ENCODE data around the gene RSKR. TPM values are rescaled to one million over a fixed set of nuclear protein-coding genes. Genes with fewer than 3 reads are reported as not detected.

The RSKR gene
- polyA plus RNA-seq, 2 of the 4 experiments (the other 2 are of a cell fraction), result 5.8 to 18.7 TPM

GRCh38 chr17:28598799-28599310 lies 15.1 kb downstream of the RSKR start, which contains the start of gene SPAG5 (continued):
- TF ChIP-seq ZFP36 (IDR thresholded peaks at IDR 0.05; ENCODE audit: borderline replicate concordance, partially characterized antibody) (no peak), RNF2 (IDR thresholded peaks at IDR 0.05; ENCODE audit: borderline replicate concordance, low read depth) (no peak), MAFK (IDR thresholded peaks at IDR 0.05; ENCODE audit: partially characterized antibody) (peak; percentile 50), POLR2A (IDR thresholded peaks at IDR 0.05; ENCODE audit: low read length) (peak; percentile 83), BHLHE40 (IDR thresholded peaks at IDR 0.05; ENCODE audit: low read depth, low read length) (no peak), TP53 (CRISPR knock-in tag; IDR thresholded peaks at IDR 0.05) (no peak), RARB (CRISPR knock-in tag; IDR thresholded peaks at IDR 0.05) (no peak), TFCP2L1 (CRISPR knock-in tag; IDR thresholded peaks at IDR 0.05) (no peak), BCL3 (IDR thresholded peaks at IDR 0.05) (peak; percentile 39; the same call in 1 of the 3 replicates), HMGXB4 (CRISPR knock-in tag; IDR thresholded peaks at IDR 0.05; ENCODE audit: borderline replicate concordance) (no peak), CHD4 (IDR thresholded peaks at IDR 0.05; ENCODE audit: borderline replicate concordance) (no peak), CBX2 (IDR thresholded peaks at IDR 0.05; ENCODE audit: borderline replicate concordance, low read depth) (no peak), FOSB (CRISPR knock-in tag; IDR thresholded peaks at IDR 0.05) (no peak), RAD21 (conservative IDR thresholded peaks at IDR 0.05 in 1 of 2, IDR thresholded peaks at IDR 0.05 in 1 of 2) (no peak), KDM5A (IDR thresholded peaks at IDR 0.05) (peak; percentile 90), EHF (CRISPR knock-in tag; IDR thresholded peaks at IDR 0.05) (no peak), HOXA7 (CRISPR knock-in tag; IDR thresholded peaks at IDR 0.05) (no peak), HOXB13 (CRISPR knock-in tag; IDR thresholded peaks at IDR 0.05; ENCODE audit: low read depth) (no peak), CBX8 (IDR thresholded peaks at IDR 0.05) (no peak), HOXB5 (CRISPR knock-in tag; IDR thresholded peaks at IDR 0.05) (no peak)
- TF ChIP-seq, protein P1, sequence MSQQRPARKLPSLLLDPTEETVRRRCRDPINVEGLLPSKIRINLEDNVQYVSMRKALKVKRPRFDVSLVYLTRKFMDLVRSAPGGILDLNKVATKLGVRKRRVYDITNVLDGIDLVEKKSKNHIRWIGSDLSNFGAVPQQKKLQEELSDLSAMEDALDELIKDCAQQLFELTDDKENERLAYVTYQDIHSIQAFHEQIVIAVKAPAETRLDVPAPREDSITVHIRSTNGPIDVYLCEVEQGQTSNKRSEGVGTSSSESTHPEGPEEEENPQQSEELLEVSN (IDR thresholded peaks at IDR 0.05; ENCODE audit: borderline replicate concordance, low read depth), result no peak; the same call in 1 of the 2 replicates
- TF ChIP-seq, protein P2, sequence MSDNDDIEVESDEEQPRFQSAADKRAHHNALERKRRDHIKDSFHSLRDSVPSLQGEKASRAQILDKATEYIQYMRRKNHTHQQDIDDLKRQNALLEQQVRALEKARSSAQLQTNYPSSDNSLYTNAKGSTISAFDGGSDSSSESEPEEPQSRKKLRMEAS (IDR thresholded peaks at IDR 0.05), result peak; percentile 38; the same call in 1 of the 2 replicates
- TF ChIP-seq, protein P3, sequence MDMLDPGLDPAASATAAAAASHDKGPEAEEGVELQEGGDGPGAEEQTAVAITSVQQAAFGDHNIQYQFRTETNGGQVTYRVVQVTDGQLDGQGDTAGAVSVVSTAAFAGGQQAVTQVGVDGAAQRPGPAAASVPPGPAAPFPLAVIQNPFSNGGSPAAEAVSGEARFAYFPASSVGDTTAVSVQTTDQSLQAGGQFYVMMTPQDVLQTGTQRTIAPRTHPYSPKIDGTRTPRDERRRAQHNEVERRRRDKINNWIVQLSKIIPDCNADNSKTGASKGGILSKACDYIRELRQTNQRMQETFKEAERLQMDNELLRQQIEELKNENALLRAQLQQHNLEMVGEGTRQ (IDR thresholded peaks at IDR 0.05), result no peak
- TF ChIP-seq, protein P4, sequence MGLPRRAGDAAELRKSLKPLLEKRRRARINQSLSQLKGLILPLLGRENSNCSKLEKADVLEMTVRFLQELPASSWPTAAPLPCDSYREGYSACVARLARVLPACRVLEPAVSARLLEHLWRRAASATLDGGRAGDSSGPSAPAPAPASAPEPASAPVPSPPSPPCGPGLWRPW (IDR thresholded peaks at IDR 0.05), result no peak

DNA sequence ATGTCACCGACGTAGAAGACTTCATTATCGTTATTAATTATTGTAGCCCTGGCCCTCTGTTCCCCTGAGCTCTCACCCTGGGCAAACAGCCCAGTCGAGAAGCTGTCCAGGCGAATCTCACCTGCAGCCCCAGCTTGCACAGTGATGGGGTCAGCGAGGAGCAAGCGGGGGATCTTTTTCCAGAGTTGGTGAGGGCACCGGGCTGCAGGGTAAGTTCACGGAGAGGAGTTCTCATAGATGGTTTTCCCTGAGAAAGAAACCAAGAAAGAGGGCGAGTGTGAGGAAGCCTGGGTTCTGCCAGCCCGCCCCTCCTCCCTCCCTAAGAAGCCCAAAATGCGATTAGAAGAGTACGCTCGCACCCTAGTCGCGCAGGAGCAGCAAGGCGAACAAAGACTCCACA lies 15.6 kb downstream of the RSKR start:
- ATAC-seq, result peak; percentile 1 to 22; a peak in 3 of 6 replicates
- CTCF ChIA-PET, result interaction anchor here (0.9 to 1.7 kb wide), 10 partner anchors 9 to 104 kb away, joined by 3 to 7 read pairs (median 4); partner anchors contain the start of genes ALDOC and BLTP2
- WGBS (ENCODE audit: missing lambda C conversion rate), result 3% methylated on average over 17 of the region's 17 CpGs

More for the DNA sequence above, 15.6 kb downstream of the RSKR start:
- H3K9me3 ChIP-seq, result no peaks in the 10 kb centered on the region
- DNase-seq (ENCODE audit: low read depth in 1 of 2, low spot score in 1 of 2), result peak in 1 of 2 experiments; percentile 25
- peaks cover 17% of the 10 kb centered on the region for H3K4me1 ChIP-seq
- peak overlapping the region; percentile 79 to 88 for H3K27ac ChIP-seq
- FAIRE-seq, result no peak
- peak overlapping the region; percentile 78 for H3K4me2 ChIP-seq
- POLR2A ChIA-PET, result no interaction called here
- TF ChIP-seq JUNB (IDR thresholded peaks at IDR 0.05) (no peak), GATA3 (IDR thresholded peaks at IDR 0.05; ENCODE audit: borderline replicate concordance) (no peak), ZSCAN20 (CRISPR knock-in tag; IDR thresholded peaks at IDR 0.05) (no peak), CHD2 (IDR thresholded peaks at IDR 0.05; ENCODE audit: low read length, partially characterized antibody) (no peak), FOSB (CRISPR knock-in tag; IDR thresholded peaks at IDR 0.05) (no peak), HOXB5 (CRISPR knock-in tag; IDR thresholded peaks at IDR 0.05) (no peak), POLR2A (IDR thresholded peaks at IDR 0.05; ENCODE audit: low read length) (no peak), RCOR1 (IDR thresholded peaks at IDR 0.05; ENCODE audit: low read depth, low read length) (no peak), NR3C1 (IDR thresholded peaks at IDR 0.05) (no peak), ZC3H11A (IDR thresholded peaks at IDR 0.05) (no peak), CBX8 (IDR thresholded peaks at IDR 0.05) (no peak), HOXA7 (CRISPR knock-in tag; IDR thresholded peaks at IDR 0.05) (no peak), EHF (CRISPR knock-in tag; IDR thresholded peaks at IDR 0.05) (no peak)
- TF ChIP-seq, protein P2 (IDR thresholded peaks at IDR 0.05), result no peak
- TF ChIP-seq, protein P5, sequence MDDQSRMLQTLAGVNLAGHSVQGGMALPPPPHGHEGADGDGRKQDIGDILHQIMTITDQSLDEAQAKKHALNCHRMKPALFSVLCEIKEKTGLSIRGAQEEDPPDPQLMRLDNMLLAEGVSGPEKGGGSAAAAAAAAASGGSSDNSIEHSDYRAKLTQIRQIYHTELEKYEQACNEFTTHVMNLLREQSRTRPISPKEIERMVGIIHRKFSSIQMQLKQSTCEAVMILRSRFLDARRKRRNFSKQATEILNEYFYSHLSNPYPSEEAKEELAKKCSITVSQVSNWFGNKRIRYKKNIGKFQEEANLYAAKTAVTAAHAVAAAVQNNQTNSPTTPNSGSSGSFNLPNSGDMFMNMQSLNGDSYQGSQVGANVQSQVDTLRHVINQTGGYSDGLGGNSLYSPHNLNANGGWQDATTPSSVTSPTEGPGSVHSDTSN (IDR thresholded peaks at IDR 0.05), result no peak; the same call in 1 of the 2 replicates
- peak overlapping the region; percentile 79 for H3K4me3 ChIP-seq

Data from A549 (cell line).